ENCODE data around the gene MAT1A.
"Not testable (repeated sequence)": the region's sequence is repeated elsewhere in the genome, so short reads cannot be mapped to it uniquely, and the experiment has no call there.

The MAT1A gene

GRCh38 chr10:80289451-80290287, at the start of gene MAT1A:
Gene MAT1A (minus strand): TSS chr10:80289658. CDS start chr10:80289423, 235 bp downstream.
- DNase-seq (no peak), ATAC-seq (no peak)
- Mint-ChIP-seq H3K4me1 (no peaks in the 10 kb centered on the region), H3K27ac (no peak within 1 kb of the TSS), H3K4me3 (no peak within 1 kb of the TSS), H3K9me3 (no peaks in the 10 kb centered on the region), H3K27me3 (peaks cover 14% of the 10 kb centered on the region)

GRCh38 chr10:80333983-80334382, 44.5 kb upstream of the MAT1A start:
- Mint-ChIP-seq H3K4me1 (no peaks in the 10 kb centered on the region), H3K4me3 (no peak overlapping the region), H3K27me3 (no peaks in the 10 kb centered on the region), H3K27ac (no peak overlapping the region), H3K9me3 (no peaks in the 10 kb centered on the region)
- no peak for ATAC-seq
- DNase-seq = no peak

GRCh38 chr10:80324891-80325364, 35.5 kb upstream of the MAT1A start:
- Mint-ChIP-seq H3K27ac (no peak overlapping the region), H3K27me3 (no peaks in the 10 kb centered on the region), H3K9me3 (no peaks in the 10 kb centered on the region), H3K4me1 (no peaks in the 10 kb centered on the region), H3K4me3 (no peak overlapping the region)
- ATAC-seq (no peak), DNase-seq (no peak)

- H3K4me3 Mint-ChIP-seq = no peak overlapping the region
- no peaks in the 10 kb centered on the region for H3K27me3 Mint-ChIP-seq
- no peak for ATAC-seq
- H3K27ac Mint-ChIP-seq = no peak overlapping the region
- no peaks in the 10 kb centered on the region for H3K9me3 Mint-ChIP-seq
- DNase-seq = no peak
- H3K4me1 Mint-ChIP-seq = no peaks in the 10 kb centered on the region
Observed at GRCh38 chr10:80324086-80324485, 34.6 kb upstream of the MAT1A start.

- H3K4me3 Mint-ChIP-seq = no peak overlapping the region
- H3K4me1 Mint-ChIP-seq = no peaks in the 10 kb centered on the region
- no peaks in the 10 kb centered on the region for H3K9me3 Mint-ChIP-seq
- no peak for DNase-seq
- ATAC-seq = no peak
- H3K27ac Mint-ChIP-seq = no peak overlapping the region
- H3K27me3 Mint-ChIP-seq = no peaks in the 10 kb centered on the region
Observed at GRCh38 chr10:80323311-80323710, 33.9 kb upstream of the MAT1A start.

GRCh38 chr10:80322711-80323110, 33.3 kb upstream of the MAT1A start:
- no peaks in the 10 kb centered on the region for H3K27me3 Mint-ChIP-seq
- no peak for DNase-seq
- H3K27ac Mint-ChIP-seq = no peak overlapping the region
- no peak for ATAC-seq
- H3K9me3 Mint-ChIP-seq = no peaks in the 10 kb centered on the region
- no peak overlapping the region for H3K4me3 Mint-ChIP-seq
- no peaks in the 10 kb centered on the region for H3K4me1 Mint-ChIP-seq

- ATAC-seq = no peak
- H3K27me3 Mint-ChIP-seq = no peaks in the 10 kb centered on the region
- H3K4me3 Mint-ChIP-seq = no peak overlapping the region
Observed at GRCh38 chr10:80322158-80322557, 32.7 kb upstream of the MAT1A start.

GRCh38 chr10:80321183-80321582, 31.7 kb upstream of the MAT1A start:
- no peak overlapping the region for H3K4me3 Mint-ChIP-seq

More at GRCh38 chr10:80322158-80322557, 32.7 kb upstream of the MAT1A start:
- DNase-seq = no peak
- Mint-ChIP-seq H3K4me1 (no peaks in the 10 kb centered on the region), H3K9me3 (no peaks in the 10 kb centered on the region), H3K27ac (no peak overlapping the region)

GRCh38 chr10:80320377-80320776, 30.9 kb upstream of the MAT1A start:
- ATAC-seq (no peak), DNase-seq (no peak)
- no peaks in the 10 kb centered on the region for H3K4me1 Mint-ChIP-seq
- no peaks in the 10 kb centered on the region for H3K27me3 Mint-ChIP-seq
- no peak overlapping the region for H3K4me3 Mint-ChIP-seq
- no peak overlapping the region for H3K27ac Mint-ChIP-seq
- H3K9me3 Mint-ChIP-seq = no peaks in the 10 kb centered on the region

More at GRCh38 chr10:80321183-80321582, 31.7 kb upstream of the MAT1A start:
- Mint-ChIP-seq H3K9me3 (no peaks in the 10 kb centered on the region), H3K27me3 (no peaks in the 10 kb centered on the region), H3K4me1 (no peaks in the 10 kb centered on the region), H3K27ac (no peak overlapping the region)
- DNase-seq = no peak
- ATAC-seq = no peak

- Mint-ChIP-seq H3K9me3 (no peaks in the 10 kb centered on the region), H3K4me1 (no peaks in the 10 kb centered on the region), H3K27ac (no peak overlapping the region), H3K4me3 (no peak overlapping the region), H3K27me3 (no peaks in the 10 kb centered on the region)
- no peak for DNase-seq
- ATAC-seq = no peak
Observed at GRCh38 chr10:80319725-80320290, 30.4 kb upstream of the MAT1A start.

GRCh38 chr10:80319318-80319717, 29.9 kb upstream of the MAT1A start:
- no peaks in the 10 kb centered on the region for H3K9me3 Mint-ChIP-seq
- H3K27ac Mint-ChIP-seq = no peak overlapping the region
- no peaks in the 10 kb centered on the region for H3K27me3 Mint-ChIP-seq
- ATAC-seq (no peak), DNase-seq (no peak)
- H3K4me3 Mint-ChIP-seq = no peak overlapping the region
- H3K4me1 Mint-ChIP-seq = no peaks in the 10 kb centered on the region

GRCh38 chr10:80318742-80319141, 29.3 kb upstream of the MAT1A start:
- no peaks in the 10 kb centered on the region for H3K27me3 Mint-ChIP-seq
- peak overlapping the region in 1 of 2 donors; percentile 9 for H3K27ac Mint-ChIP-seq
- H3K9me3 Mint-ChIP-seq = no peaks in the 10 kb centered on the region
- DNase-seq = no peak
- H3K4me3 Mint-ChIP-seq = no peak overlapping the region
- ATAC-seq = no peak
- no peaks in the 10 kb centered on the region for H3K4me1 Mint-ChIP-seq

GRCh38 chr10:80315391-80315790, 25.9 kb upstream of the MAT1A start:
- no peak overlapping the region for H3K27ac Mint-ChIP-seq
- ATAC-seq (no peak), DNase-seq (no peak)
- H3K9me3 Mint-ChIP-seq = no peaks in the 10 kb centered on the region
- H3K4me3 Mint-ChIP-seq = no peak overlapping the region
- no peaks in the 10 kb centered on the region for H3K27me3 Mint-ChIP-seq
- H3K4me1 Mint-ChIP-seq = no peaks in the 10 kb centered on the region

GRCh38 chr10:80313523-80313922, 24.1 kb upstream of the MAT1A start:
- H3K27me3 Mint-ChIP-seq = no peaks in the 10 kb centered on the region
- no peak for ATAC-seq
- no peak overlapping the region for H3K27ac Mint-ChIP-seq
- H3K9me3 Mint-ChIP-seq = no peaks in the 10 kb centered on the region
- H3K4me3 Mint-ChIP-seq = no peak overlapping the region
- no peak for DNase-seq
- no peaks in the 10 kb centered on the region for H3K4me1 Mint-ChIP-seq

GRCh38 chr10:80305989-80306388, 16.5 kb upstream of the MAT1A start:
- not testable (repeated sequence) for DNase-seq, ATAC-seq, H3K27ac Mint-ChIP-seq, H3K4me3 Mint-ChIP-seq, H3K4me1 Mint-ChIP-seq
- Mint-ChIP-seq H3K9me3 (peaks cover 17 to 43% of the 10 kb centered on the region in 2 donors), H3K27me3 (peaks cover 15% of the 10 kb centered on the region)

- Mint-ChIP-seq H3K9me3 (peaks cover 20 to 38% of the 10 kb centered on the region in 2 donors), H3K4me1 (no peaks in the 10 kb centered on the region), H3K27ac (no peak overlapping the region), H3K4me3 (no peak overlapping the region), H3K27me3 (no peaks in the 10 kb centered on the region)
- DNase-seq (no peak), ATAC-seq (no peak)
Observed at GRCh38 chr10:80296942-80297341, 7.5 kb upstream of the MAT1A start.
